Stimulated activated naive CD8-positive, alpha-beta T cell treated with anti-CD3 and anti-CD28 coated beads, Interleukin-15, Interleukin-2, amounts not matched to agents 100 ng/mL and 50 ng/mL, for 24 hours (primary cell): ENCODE data around the gene CDK6.
A peak's percentile ranks its signal among the peaks of the same experiment; 100 is the strongest.

ENCODE experiments used
- H3K27ac Mint-ChIP-seq: one replicate; pipeline ENCODE4 v1.8.0; 2021; ENCODE audit warnings: mild to moderate bottlenecking, mixed read lengths
- H3K27me3 Mint-ChIP-seq: one replicate; pipeline ENCODE4 v1.8.0; 2021; ENCODE audit warnings: mixed read lengths
- H3K36me3 Mint-ChIP-seq: one replicate; pipeline ENCODE4 v1.8.0; 2021; ENCODE audit warnings: low read depth, mixed read lengths
- H3K4me1 Mint-ChIP-seq: one replicate; pipeline ENCODE4 v1.8.0; 2021; ENCODE audit warnings: low read depth, mixed read lengths
- H3K4me3 Mint-ChIP-seq: one replicate; pipeline ENCODE4 v1.8.0; 2021; ENCODE audit warnings: mild to moderate bottlenecking, mixed read lengths
- H3K9me3 Mint-ChIP-seq: one replicate; pipeline ENCODE4 v1.8.0; 2021; ENCODE audit warnings: mixed read lengths

CDK6 gene

DNA sequence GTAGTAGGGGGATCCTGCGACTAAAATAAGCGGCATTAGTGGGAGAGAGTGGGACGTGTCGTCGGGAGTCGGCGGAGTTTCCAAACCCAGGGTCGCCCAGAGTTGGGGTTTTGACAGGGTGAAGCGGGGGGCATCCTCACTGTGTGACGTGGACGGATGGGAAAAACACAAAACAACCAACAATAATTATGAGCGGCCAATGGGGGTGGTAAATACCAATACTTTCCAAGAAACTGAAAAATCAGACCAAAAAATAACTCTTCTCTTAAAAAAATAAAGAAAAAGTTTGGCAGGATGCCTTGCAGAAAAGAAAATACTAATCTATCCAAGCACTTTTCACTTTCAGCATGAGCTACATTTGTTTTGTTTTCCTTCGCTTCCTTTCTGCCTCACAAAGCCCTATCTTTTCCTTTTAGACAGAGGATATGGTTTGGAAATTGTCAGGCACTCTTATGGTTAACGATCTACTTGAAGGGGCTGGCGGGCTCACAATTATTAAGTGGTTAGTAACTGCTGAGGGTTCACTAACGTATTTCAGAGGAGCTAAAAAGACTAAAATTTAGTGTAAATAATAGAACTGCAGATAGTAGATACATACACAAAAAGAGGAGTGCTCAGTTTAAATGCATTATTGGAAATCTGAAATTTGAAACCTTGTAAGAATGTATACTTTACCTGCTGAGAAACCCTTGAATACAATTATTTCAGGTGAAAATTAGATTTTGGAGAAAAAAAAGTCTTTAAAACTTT is 802 bp upstream of the CDK6 start:
- H3K4me1 Mint-ChIP-seq, result peaks cover 32% of the 10 kb centered on the region
- peaks cover 25% of the 10 kb centered on the region for H3K36me3 Mint-ChIP-seq
- peaks cover 19% of the 10 kb centered on the region for H3K27me3 Mint-ChIP-seq
- H3K9me3 Mint-ChIP-seq, result no peaks in the 10 kb centered on the region
- H3K4me3 Mint-ChIP-seq, result peak overlapping the region; percentile 94
- peak overlapping the region; percentile 86 for H3K27ac Mint-ChIP-seq

DNA sequence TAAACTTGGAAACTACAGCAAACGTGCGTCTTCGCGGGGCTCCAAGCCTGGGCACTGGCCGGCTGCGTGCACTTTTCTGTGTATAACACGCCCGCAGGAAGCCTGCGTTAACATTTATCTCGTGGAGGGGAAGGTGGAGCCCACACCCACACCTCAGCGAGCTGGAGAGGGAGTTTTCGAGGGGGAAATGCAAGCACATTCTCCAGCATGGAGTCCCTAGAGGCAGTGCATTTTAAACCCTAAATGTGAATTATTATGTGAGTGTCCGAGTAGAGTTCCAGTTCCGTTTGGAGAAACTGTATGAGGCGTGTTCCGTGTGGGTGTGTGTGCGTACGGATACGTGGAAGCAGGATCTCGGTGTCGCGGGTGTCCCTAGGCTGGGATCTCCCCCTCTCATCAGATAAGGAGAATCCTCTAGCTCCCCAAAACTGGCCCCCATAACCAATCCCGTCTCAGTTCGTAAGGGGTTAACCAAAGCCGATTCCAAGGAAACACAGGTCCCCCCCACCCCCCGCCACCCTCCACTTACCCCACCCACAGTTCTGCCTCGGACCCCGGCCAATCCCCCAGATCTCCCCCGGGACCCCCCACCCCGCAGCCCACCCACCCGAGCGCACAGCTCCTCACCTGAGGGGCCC is 403 bp downstream of the CDK6 start:
- peaks cover 37% of the 10 kb centered on the region for H3K36me3 Mint-ChIP-seq
- peak overlapping the region; percentile 96 for H3K27ac Mint-ChIP-seq
- peaks cover 36% of the 10 kb centered on the region for H3K4me1 Mint-ChIP-seq
- no peaks in the 10 kb centered on the region for H3K9me3 Mint-ChIP-seq
- peak overlapping the region; percentile 94 for H3K4me3 Mint-ChIP-seq
- H3K27me3 Mint-ChIP-seq, result peaks cover 15% of the 10 kb centered on the region

GRCh38 chr7:92835261-92835850 is 1.0 kb downstream of the CDK6 start:
- Mint-ChIP-seq H3K9me3 (no peaks in the 10 kb centered on the region), H3K36me3 (peaks cover 43% of the 10 kb centered on the region), H3K27ac (peak overlapping the region; percentile 96), H3K4me1 (peaks cover 40% of the 10 kb centered on the region), H3K27me3 (peaks cover 12% of the 10 kb centered on the region), H3K4me3 (peak overlapping the region; percentile 94)

- peaks cover 40% of the 10 kb centered on the region for H3K4me1 Mint-ChIP-seq
- H3K9me3 Mint-ChIP-seq, result no peaks in the 10 kb centered on the region
- H3K4me3 Mint-ChIP-seq, result peak overlapping the region; percentile 94
- peak overlapping the region; percentile 95 for H3K27ac Mint-ChIP-seq
- peaks cover 50% of the 10 kb centered on the region for H3K36me3 Mint-ChIP-seq
- H3K27me3 Mint-ChIP-seq, result peaks cover 6% of the 10 kb centered on the region
Observed at GRCh38 chr7:92834507-92835260, 1.7 kb downstream of the CDK6 start.

DNA sequence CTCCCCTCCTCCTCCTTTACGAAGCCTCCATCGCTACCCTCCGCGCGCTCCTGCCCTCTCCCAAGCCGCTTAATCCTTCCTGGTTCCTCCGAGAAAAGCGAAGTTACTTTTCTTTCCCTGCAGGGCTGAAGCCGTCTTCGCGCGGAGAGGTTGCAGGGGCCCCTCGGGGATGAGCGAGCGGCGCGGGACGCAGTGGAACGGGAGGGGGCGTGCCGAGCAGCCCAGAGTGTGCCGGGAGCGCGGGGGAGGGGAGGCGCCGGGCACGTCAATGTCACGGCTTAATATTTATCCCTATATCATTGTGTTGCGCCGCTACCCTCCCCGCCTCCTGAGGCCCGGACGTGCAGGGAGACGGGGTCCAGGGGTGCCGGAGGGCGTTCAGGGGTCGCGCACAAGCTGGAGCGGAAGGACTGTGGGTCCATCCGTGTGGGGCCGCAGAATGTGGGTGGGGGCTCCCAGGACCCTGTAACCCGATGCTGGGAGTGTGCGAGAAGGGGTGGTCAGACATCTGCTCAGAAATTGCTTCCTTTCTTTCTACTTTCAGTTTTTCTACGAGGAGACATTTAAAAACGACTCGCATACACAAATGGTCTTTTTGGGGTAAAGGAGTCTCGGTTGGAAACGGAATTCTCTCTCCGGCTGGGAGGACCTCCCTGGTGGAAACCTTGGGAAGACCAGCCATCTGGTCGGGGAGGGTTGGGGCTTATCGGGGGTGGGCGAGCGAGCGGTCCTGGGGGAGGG is 2.4 kb downstream of the CDK6 start:
- H3K4me1 Mint-ChIP-seq, result peaks cover 42% of the 10 kb centered on the region

GRCh38 chr7:92833024-92833765 is 3.2 kb downstream of the CDK6 start:
- Mint-ChIP-seq H3K9me3 (no peaks in the 10 kb centered on the region), H3K4me3 (peak overlapping the region; percentile 94), H3K36me3 (peaks cover 64% of the 10 kb centered on the region), H3K27me3 (no peaks in the 10 kb centered on the region), H3K27ac (peak overlapping the region; percentile 95), H3K4me1 (peaks cover 49% of the 10 kb centered on the region)

More for the DNA sequence above, 2.4 kb downstream of the CDK6 start:
- Mint-ChIP-seq H3K27me3 (peaks cover 2% of the 10 kb centered on the region), H3K27ac (peak overlapping the region; percentile 95), H3K9me3 (no peaks in the 10 kb centered on the region), H3K4me3 (peak overlapping the region; percentile 94), H3K36me3 (peaks cover 56% of the 10 kb centered on the region)

- H3K9me3 Mint-ChIP-seq, result no peaks in the 10 kb centered on the region
- H3K27me3 Mint-ChIP-seq, result no peaks in the 10 kb centered on the region
- peaks cover 52% of the 10 kb centered on the region for H3K4me1 Mint-ChIP-seq
- H3K36me3 Mint-ChIP-seq, result peaks cover 67% of the 10 kb centered on the region
- H3K27ac Mint-ChIP-seq, result peak overlapping the region; percentile 95
- peak overlapping the region; percentile 94 for H3K4me3 Mint-ChIP-seq
Observed at GRCh38 chr7:92832534-92833023, 3.8 kb downstream of the CDK6 start.

- peak overlapping the region; percentile 94 for H3K4me3 Mint-ChIP-seq
- H3K36me3 Mint-ChIP-seq, result peaks cover 71% of the 10 kb centered on the region
- H3K27me3 Mint-ChIP-seq, result no peaks in the 10 kb centered on the region
- H3K27ac Mint-ChIP-seq, result peak overlapping the region; percentile 95
- H3K9me3 Mint-ChIP-seq, result no peaks in the 10 kb centered on the region
- peaks cover 53% of the 10 kb centered on the region for H3K4me1 Mint-ChIP-seq
Observed at GRCh38 chr7:92831716-92832533, 4.4 kb downstream of the CDK6 start.

DNA sequence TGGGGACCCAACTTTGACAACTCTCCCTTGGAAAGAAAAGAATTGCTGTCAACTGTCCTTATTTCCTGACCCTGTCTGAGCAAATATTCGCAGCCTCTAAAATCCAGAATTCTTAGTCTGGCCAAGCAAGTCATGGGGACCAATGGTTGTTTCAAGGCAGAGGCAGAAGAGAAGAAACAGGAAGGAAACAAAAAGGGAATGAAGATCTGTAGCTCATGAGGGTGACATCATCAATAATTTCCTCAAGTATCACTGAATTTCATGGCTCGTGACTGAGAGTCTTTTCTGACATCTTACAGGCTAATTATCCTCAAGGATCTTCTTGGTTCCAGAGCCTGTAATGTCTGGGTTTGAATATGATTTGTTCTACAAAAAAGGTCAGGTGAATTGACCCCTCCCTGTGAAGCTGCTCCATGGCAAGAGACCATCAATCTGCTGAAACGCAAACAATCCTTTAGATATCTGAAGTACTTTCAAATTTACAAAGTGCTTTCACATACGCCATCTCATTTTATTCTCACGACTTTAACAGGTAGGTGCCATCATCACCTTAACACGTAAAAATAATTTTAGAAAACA is 5.8 kb downstream of the CDK6 start:
- peaks cover 84% of the 10 kb centered on the region for H3K36me3 Mint-ChIP-seq

GRCh38 chr7:92830027-92830426 is 6.3 kb downstream of the CDK6 start:
- H3K4me1 Mint-ChIP-seq, result peaks cover 70% of the 10 kb centered on the region
- H3K27ac Mint-ChIP-seq, result no peak overlapping the region
- peak overlapping the region; percentile 94 for H3K4me3 Mint-ChIP-seq
- no peaks in the 10 kb centered on the region for H3K27me3 Mint-ChIP-seq
- H3K36me3 Mint-ChIP-seq, result peaks cover 85% of the 10 kb centered on the region
- no peaks in the 10 kb centered on the region for H3K9me3 Mint-ChIP-seq

More for the DNA sequence above, 5.8 kb downstream of the CDK6 start:
- Mint-ChIP-seq H3K27ac (peak overlapping the region; percentile 95), H3K4me1 (peaks cover 64% of the 10 kb centered on the region), H3K9me3 (no peaks in the 10 kb centered on the region), H3K27me3 (no peaks in the 10 kb centered on the region), H3K4me3 (peak overlapping the region; percentile 94)

- Mint-ChIP-seq H3K9me3 (no peaks in the 10 kb centered on the region), H3K4me3 (peak overlapping the region; percentile 11), H3K27me3 (no peaks in the 10 kb centered on the region), H3K36me3 (peaks cover 91% of the 10 kb centered on the region), H3K27ac (no peak overlapping the region), H3K4me1 (peaks cover 94% of the 10 kb centered on the region)
Observed at GRCh38 chr7:92827464-92828120, 8.8 kb downstream of the CDK6 start.

- peaks cover 88% of the 10 kb centered on the region for H3K4me1 Mint-ChIP-seq
- no peaks in the 10 kb centered on the region for H3K27me3 Mint-ChIP-seq
- H3K9me3 Mint-ChIP-seq, result no peaks in the 10 kb centered on the region
- peak overlapping the region; percentile 6 for H3K4me3 Mint-ChIP-seq
- H3K36me3 Mint-ChIP-seq, result peaks cover 83% of the 10 kb centered on the region
- peak overlapping the region; percentile 47 for H3K27ac Mint-ChIP-seq
Observed at GRCh38 chr7:92826258-92826938, 10.0 kb downstream of the CDK6 start.
